PFSK-1 (cell line): Measurements from ENCODE around the gene TAC3.
A peak's percentile ranks its signal among the peaks of the same experiment; 100 is the strongest.

Experiments used
- FOXP2 ChIP-seq: optimal IDR thresholded peaks from 2 replicates; pipeline ENCODE3; 2011; ENCODE audit warnings: borderline replicate concordance, control low read depth, inconsistent platforms; ENCODE audit not compliant: insufficient read depth; ENCODE audit errors: extremely low read length, extremely low read depth
- POLR2AphosphoS5 ChIP-seq: IDR thresholded peaks from 2 replicates; pipeline ENCODE4 v1.6.1; 2012; ENCODE audit warnings: low read depth, mild to moderate bottlenecking, control low read depth, low read length, moderate library complexity
- REST ChIP-seq, 2 experiments: IDR thresholded peaks; 2 replicates each; pipeline versions ENCODE4 v1.6.1 to v1.8.0; 2011 to 2012; ENCODE audit warnings: low read depth in 2 of 2, low read length in 2 of 2, control low read depth in 1 of 2, inconsistent platforms in 1 of 2, mild to moderate bottlenecking in 1 of 2, moderate library complexity in 1 of 2; ENCODE audit not compliant: insufficient read depth in 1 of 2
- SIN3A ChIP-seq: IDR thresholded peaks from 2 replicates; pipeline ENCODE4 v1.6.1; 2012; ENCODE audit warnings: mild to moderate bottlenecking, low read length, moderate library complexity, borderline replicate concordance; ENCODE audit not compliant: insufficient read depth
- TAF1 ChIP-seq: IDR thresholded peaks from 2 replicates; pipeline ENCODE4 v1.6.1; 2012; ENCODE audit warnings: low read length, control low read depth, borderline replicate concordance; ENCODE audit not compliant: insufficient read depth

TAC3 gene

GRCh38 chr12:57006809-57007475 is 9.4 kb downstream of the TAC3 start:
- TF ChIP-seq FOXP2 (no peak), REST (IDR thresholded peaks at IDR 0.05; ENCODE audit: insufficient read depth in 1 of 2, low read depth in 2 of 2, low read length in 2 of 2) (no peak), SIN3A (no peak), TAF1 (no peak), POLR2AphosphoS5 (no peak)

- TF ChIP-seq TAF1: 0 out of 2 replicates have a peak, but pooled peaks have one; percentile 22
- TF ChIP-seq SIN3A: no peak
- peak; percentile 40 for TF ChIP-seq FOXP2
- no peak for TF ChIP-seq REST (IDR thresholded peaks at IDR 0.05; ENCODE audit: insufficient read depth in 1 of 2, low read depth in 2 of 2, low read length in 2 of 2)
- no peak for TF ChIP-seq POLR2AphosphoS5
Observed at GRCh38 chr12:57005980-57006808, 10.1 kb downstream of the TAC3 start, which contains the start of gene ZBTB39. ZBTB39 (minus strand) TSS chr12:57006546; CDS start chr12:57004917, 1,629 bp downstream.

- TF ChIP-seq POLR2AphosphoS5 (no peak), TAF1 (no peak)
Observed at GRCh38 chr12:57004651-57005050, 11.7 kb downstream of the TAC3 start.

GRCh38 chr12:57003395-57003794 is 12.9 kb downstream of the TAC3 start:
- TF ChIP-seq REST (IDR thresholded peaks at IDR 0.05; ENCODE audit: insufficient read depth in 1 of 2, low read depth in 2 of 2, low read length in 2 of 2) (no peak), TAF1 (no peak), SIN3A (no peak), POLR2AphosphoS5 (no peak), FOXP2 (no peak)

GRCh38 chr12:57001448-57001906 is 14.9 kb downstream of the TAC3 start:
- TF ChIP-seq TAF1 (no peak), SIN3A (no peak)

- TF ChIP-seq POLR2AphosphoS5: no peak
- TF ChIP-seq FOXP2: no peak
- no peak for TF ChIP-seq REST (IDR thresholded peaks at IDR 0.05; ENCODE audit: insufficient read depth in 1 of 2, low read depth in 2 of 2, low read length in 2 of 2)
- TF ChIP-seq TAF1: no peak
Observed at GRCh38 chr12:57000393-57000792, 15.9 kb downstream of the TAC3 start.
